DND-41 (cell line): ENCODE data around the gene LSM3.

Experiments used
- EZH2 ChIP-seq: IDR thresholded peaks from 3 replicates; pipeline ENCODE4 v1.6.1; 2012; ENCODE audit warnings: borderline replicate concordance, low read depth, mild to moderate bottlenecking, moderate library complexity, low read length, inconsistent platforms; ENCODE audit not compliant: severe bottlenecking
- TF ChIP-seq, protein P1 (sequence below): IDR thresholded peaks from 2 replicates; pipeline ENCODE4 v1.5.1; 2012; ENCODE audit warnings: borderline replicate concordance, low read length, moderate library complexity, mild to moderate bottlenecking; ENCODE audit not compliant: poor library complexity, severe bottlenecking; ENCODE audit errors: extremely low read depth

DNA sequence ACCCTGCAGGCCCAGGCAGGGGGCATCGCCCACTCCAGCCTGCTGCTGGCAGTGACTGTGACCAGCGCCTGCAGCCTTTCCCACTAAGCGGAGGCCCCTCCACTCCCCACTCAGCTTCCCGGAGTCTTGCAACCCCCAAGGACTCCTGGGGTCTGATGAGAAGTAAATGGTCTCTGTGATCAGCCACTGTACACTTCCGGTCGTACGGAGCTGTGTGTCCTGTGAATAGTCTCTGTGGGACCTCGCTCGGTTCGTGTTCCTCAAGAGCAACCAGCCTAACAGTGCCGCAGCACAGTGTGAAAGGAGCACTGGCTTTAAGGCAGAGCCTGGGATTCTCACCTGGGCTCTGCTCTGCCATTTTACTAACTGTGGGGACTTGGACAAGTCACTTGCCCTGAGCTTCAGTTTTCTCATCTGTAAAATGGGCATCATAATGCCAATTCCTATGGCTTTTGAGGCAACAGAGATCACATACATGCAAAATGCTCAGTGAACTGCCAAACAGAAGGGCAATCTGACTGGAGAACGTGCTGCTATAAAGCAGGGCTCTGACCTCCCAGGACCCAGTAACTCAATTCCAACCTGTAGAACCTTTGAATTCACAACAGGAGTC, 27.0 kb upstream of the LSM3 start:
- TF ChIP-seq, protein P1, sequence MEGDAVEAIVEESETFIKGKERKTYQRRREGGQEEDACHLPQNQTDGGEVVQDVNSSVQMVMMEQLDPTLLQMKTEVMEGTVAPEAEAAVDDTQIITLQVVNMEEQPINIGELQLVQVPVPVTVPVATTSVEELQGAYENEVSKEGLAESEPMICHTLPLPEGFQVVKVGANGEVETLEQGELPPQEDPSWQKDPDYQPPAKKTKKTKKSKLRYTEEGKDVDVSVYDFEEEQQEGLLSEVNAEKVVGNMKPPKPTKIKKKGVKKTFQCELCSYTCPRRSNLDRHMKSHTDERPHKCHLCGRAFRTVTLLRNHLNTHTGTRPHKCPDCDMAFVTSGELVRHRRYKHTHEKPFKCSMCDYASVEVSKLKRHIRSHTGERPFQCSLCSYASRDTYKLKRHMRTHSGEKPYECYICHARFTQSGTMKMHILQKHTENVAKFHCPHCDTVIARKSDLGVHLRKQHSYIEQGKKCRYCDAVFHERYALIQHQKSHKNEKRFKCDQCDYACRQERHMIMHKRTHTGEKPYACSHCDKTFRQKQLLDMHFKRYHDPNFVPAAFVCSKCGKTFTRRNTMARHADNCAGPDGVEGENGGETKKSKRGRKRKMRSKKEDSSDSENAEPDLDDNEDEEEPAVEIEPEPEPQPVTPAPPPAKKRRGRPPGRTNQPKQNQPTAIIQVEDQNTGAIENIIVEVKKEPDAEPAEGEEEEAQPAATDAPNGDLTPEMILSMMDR: no peak
- TF ChIP-seq EZH2: no peak
